Adrenal gland (tissue), 5 donors: ENCODE results near the gene NDUFB8.

Experiments used
- CTCF ChIP-seq, 6 experiments: fragments of 450-650 bp in 4 of 6; fragments of 200-600 bp in 2 of 6; sonication (generic) in 1 of 6; IDR thresholded peaks; 1 replicate in 5 of 6; 2 replicates in 1 of 6; pipeline versions ENCODE4 v1.5.1 to v1.8.0; 2016 to 2021; ENCODE audit warnings: antibody characterized with exemption in 6 of 6, mild to moderate bottlenecking in 2 of 6, moderate library complexity in 1 of 6
- POLR2A ChIP-seq, 2 donors: fragments of 450-650 bp; IDR thresholded peaks; one replicate each; pipeline ENCODE4 v1.6.1; 2017; ENCODE audit warnings: antibody characterized with exemption in 2 of 2, mild to moderate bottlenecking in 2 of 2, moderate library complexity in 1 of 2
- donor health status: DM: no; HTN: no; CAD: no.

GRCh38 chr10:100562008-100562672 is 32.5 kb upstream of the NDUFB8 start:
- peak; percentile 88 to 99 (median 95) for TF ChIP-seq CTCF (IDR thresholded peaks at IDR 0.05)
- TF ChIP-seq POLR2A (IDR thresholded peaks at IDR 0.05): no peak
